ENCODE results near the gene RFX2.

The RFX2 gene

DNA sequence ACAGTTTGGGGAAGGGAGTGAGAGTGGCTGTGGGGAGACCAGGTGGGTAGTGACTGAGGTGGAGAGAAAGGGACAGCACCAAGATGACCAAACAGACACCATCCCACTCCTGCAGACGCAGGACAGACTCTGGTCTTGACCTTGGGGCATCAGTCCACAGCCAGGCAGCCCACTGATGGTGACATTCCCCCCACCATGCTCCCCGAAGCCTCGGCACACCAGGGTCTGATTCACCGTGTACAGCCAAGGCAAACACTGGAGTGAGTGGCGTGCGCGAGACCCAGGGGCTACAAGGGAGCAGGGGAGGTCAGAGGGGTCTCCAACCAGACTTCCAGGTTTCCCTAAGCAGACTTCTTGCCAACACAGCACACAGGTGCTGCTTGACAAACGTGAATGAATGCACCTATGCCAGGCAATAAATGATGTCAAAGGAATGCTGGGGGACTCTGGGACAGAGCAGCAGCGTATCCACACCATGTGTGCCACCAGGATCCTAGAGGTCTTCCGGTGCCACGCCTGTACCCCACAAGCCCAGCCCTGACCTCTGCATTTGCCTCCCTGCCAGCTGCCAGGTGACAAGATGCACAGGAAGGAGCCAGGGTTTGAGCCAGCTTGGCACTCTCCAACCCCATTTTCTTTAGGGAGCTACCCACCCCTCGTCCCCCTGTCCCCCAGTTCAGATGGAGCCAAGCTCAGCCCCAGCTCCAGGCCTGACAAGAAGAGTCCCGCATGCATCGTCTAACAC, 150.9 kb downstream of the RFX2 start:
- TF ChIP-seq, protein P1, sequence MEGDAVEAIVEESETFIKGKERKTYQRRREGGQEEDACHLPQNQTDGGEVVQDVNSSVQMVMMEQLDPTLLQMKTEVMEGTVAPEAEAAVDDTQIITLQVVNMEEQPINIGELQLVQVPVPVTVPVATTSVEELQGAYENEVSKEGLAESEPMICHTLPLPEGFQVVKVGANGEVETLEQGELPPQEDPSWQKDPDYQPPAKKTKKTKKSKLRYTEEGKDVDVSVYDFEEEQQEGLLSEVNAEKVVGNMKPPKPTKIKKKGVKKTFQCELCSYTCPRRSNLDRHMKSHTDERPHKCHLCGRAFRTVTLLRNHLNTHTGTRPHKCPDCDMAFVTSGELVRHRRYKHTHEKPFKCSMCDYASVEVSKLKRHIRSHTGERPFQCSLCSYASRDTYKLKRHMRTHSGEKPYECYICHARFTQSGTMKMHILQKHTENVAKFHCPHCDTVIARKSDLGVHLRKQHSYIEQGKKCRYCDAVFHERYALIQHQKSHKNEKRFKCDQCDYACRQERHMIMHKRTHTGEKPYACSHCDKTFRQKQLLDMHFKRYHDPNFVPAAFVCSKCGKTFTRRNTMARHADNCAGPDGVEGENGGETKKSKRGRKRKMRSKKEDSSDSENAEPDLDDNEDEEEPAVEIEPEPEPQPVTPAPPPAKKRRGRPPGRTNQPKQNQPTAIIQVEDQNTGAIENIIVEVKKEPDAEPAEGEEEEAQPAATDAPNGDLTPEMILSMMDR (IDR thresholded peaks at IDR 0.05; ENCODE audit: insufficient read depth, low read length, poor library complexity, severe bottlenecking), result no peak
- TF ChIP-seq EZH2phosphoT487 (conservative IDR thresholded peaks at IDR 0.05; ENCODE audit: low read length), result no peak
- Histone ChIP-seq H3F3A (ENCODE audit: insufficient read depth) (no peaks in the 10 kb centered on the region), H3K79me2 (ENCODE audit: insufficient read depth, low read length) (peaks cover 100% of the 10 kb centered on the region), H3K4me3 (ENCODE audit: insufficient read depth, low read length, poor library complexity, severe bottlenecking) (no peak overlapping the region), H3K9me2 (replicated peaks; ENCODE audit: insufficient read depth, low read length) (no peaks in the 10 kb centered on the region), H3K4me2 (ENCODE audit: low read depth, low read length, poor library complexity, severe bottlenecking) (no peak overlapping the region), H3K36me3 (ENCODE audit: low read length) (no peaks in the 10 kb centered on the region), H2AFZ (ENCODE audit: low read depth, low read length, severe bottlenecking) (no peak overlapping the region), H3K9me3 (ENCODE audit: insufficient read depth, low read length) (no peaks in the 10 kb centered on the region), H3K27me3 (ENCODE audit: low read length) (no peaks in the 10 kb centered on the region), H3K27ac (ENCODE audit: low read depth, low read length) (no peak overlapping the region), H4K20me1 (ENCODE audit: low read depth, low read length) (peaks cover 19% of the 10 kb centered on the region), H3K9ac (ENCODE audit: low read length) (no peak overlapping the region)

DNA sequence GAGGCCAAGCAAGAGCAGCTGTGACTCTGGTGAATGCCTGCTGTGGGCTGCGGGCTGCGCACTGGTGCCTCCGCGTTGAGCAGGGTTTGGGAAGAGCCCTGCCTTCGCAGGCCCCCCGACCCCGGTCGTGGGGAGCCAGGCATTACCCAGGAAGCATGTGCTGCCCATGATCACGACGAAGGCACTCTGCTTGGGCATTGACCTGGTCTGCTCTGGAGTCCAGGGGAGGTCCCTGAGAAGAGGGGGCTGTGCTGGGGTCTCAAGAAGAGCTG, 151.5 kb downstream of the RFX2 start:
- Histone ChIP-seq H3K27me3 (ENCODE audit: low read length) (no peaks in the 10 kb centered on the region), H3K4me3 (ENCODE audit: insufficient read depth, low read length, poor library complexity, severe bottlenecking) (no peak overlapping the region), H2AFZ (ENCODE audit: low read depth, low read length, severe bottlenecking) (no peak overlapping the region), H3K36me3 (ENCODE audit: low read length) (no peaks in the 10 kb centered on the region), H3F3A (ENCODE audit: insufficient read depth) (peaks cover under 1% of the 10 kb centered on the region; the same call in 1 of the 2 replicates), H3K4me2 (ENCODE audit: low read depth, low read length, poor library complexity, severe bottlenecking) (no peak overlapping the region), H3K9ac (ENCODE audit: low read length) (no peak overlapping the region), H3K27ac (ENCODE audit: low read depth, low read length) (no peak overlapping the region), H3K9me2 (replicated peaks; ENCODE audit: insufficient read depth, low read length) (no peaks in the 10 kb centered on the region), H4K20me1 (ENCODE audit: low read depth, low read length) (peaks cover 19% of the 10 kb centered on the region), H3K9me3 (ENCODE audit: insufficient read depth, low read length) (no peaks in the 10 kb centered on the region), H3K79me2 (ENCODE audit: insufficient read depth, low read length) (peaks cover 100% of the 10 kb centered on the region)
- TF ChIP-seq, protein P1 (IDR thresholded peaks at IDR 0.05; ENCODE audit: insufficient read depth, low read length, poor library complexity, severe bottlenecking), result no peak
- no peak for TF ChIP-seq EZH2phosphoT487 (conservative IDR thresholded peaks at IDR 0.05; ENCODE audit: low read length)

DNA sequence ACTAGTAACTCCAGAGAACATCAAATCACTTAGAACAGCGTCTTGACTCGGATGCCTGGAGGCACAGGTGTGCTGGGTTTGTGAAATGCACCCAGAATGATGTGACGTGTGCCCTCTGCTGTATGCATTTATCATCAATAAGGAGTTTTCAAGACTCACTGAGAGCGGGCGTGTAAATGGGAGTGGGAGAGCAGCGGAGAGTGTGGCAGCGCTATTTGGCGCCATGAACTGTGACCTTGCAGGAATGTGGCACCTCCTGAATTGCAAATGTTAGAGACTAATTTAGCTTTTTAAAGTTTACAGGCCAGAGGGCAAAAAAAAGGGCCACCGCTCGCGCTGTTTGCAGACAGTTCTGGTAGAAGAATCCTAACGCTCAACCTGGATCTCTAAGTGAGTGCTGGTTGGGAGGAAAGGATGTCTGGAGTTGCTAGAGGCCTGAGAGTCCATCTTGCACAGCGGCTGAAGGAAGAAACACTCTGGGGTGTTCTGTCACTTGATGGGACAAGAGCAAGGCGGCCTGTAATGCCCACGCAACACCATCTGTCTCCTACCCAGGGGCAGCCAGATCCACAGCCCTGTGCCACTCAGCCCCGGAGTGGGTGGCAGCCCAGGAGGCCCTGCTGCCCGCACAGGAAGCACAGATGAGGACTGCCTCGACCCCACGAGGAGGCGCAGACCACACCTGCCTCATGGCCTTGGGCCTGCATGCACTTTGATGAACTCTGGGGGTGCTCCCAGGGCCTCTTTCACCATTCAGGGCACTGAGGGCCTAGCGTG, 152.0 kb downstream of the RFX2 start:
- no peak overlapping the region for H2AFZ ChIP-seq (ENCODE audit: low read depth, low read length, severe bottlenecking)
- no peak for TF ChIP-seq EZH2phosphoT487 (conservative IDR thresholded peaks at IDR 0.05; ENCODE audit: low read length)
- TF ChIP-seq, protein P1 (IDR thresholded peaks at IDR 0.05; ENCODE audit: insufficient read depth, low read length, poor library complexity, severe bottlenecking), result no peak
- H3K27me3 ChIP-seq (ENCODE audit: low read length), result no peaks in the 10 kb centered on the region
- H3K9me2 ChIP-seq (replicated peaks; ENCODE audit: insufficient read depth, low read length), result no peaks in the 10 kb centered on the region
- no peak overlapping the region for H3K4me3 ChIP-seq (ENCODE audit: insufficient read depth, low read length, poor library complexity, severe bottlenecking)
- peaks cover 5% of the 10 kb centered on the region; the same call in 1 of the 2 replicates for H3F3A ChIP-seq (ENCODE audit: insufficient read depth)
- no peak overlapping the region for H3K4me2 ChIP-seq (ENCODE audit: low read depth, low read length, poor library complexity, severe bottlenecking)
- no peak overlapping the region for H3K27ac ChIP-seq (ENCODE audit: low read depth, low read length)
- H3K9me3 ChIP-seq (ENCODE audit: insufficient read depth, low read length), result no peaks in the 10 kb centered on the region
- H4K20me1 ChIP-seq (ENCODE audit: low read depth, low read length), result peaks cover 21% of the 10 kb centered on the region
- H3K79me2 ChIP-seq (ENCODE audit: insufficient read depth, low read length), result peaks cover 100% of the 10 kb centered on the region
- no peaks in the 10 kb centered on the region for H3K36me3 ChIP-seq (ENCODE audit: low read length)
- no peak overlapping the region for H3K9ac ChIP-seq (ENCODE audit: low read length)
